ENCODE measurements around the gene IGF2BP3.

IGF2BP3 gene

DNA sequence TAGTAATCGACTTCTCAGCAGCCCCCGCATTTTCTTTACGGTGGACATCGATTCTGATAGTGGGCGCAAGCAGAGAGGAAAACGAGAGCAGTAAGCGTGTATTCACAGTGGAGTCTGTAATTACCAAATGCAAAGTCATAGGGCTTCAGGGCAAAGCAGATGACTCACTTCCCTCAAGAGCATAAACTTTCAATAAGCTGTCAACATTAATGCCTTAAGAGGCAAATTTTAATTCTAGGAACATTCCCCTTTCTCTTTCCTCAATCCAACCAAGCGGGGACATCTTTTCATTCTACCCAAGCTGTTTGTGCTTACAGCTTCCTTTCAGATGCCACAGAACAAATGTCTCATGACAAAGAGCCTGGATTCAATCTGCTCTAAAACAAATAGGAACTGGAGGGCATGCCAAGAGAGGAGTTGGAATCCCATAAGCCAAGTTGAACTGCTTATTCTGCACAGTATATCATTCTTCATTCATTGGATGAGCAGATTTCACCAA is 122.6 kb downstream of the IGF2BP3 start:
- no peak for DNase-seq (ENCODE audit: low read depth, low spot score)
- no peak overlapping the region for H3K4me3 ChIP-seq (ENCODE audit: insufficient read length, low read depth)
- H3K9ac ChIP-seq (ENCODE audit: insufficient read length, low read depth), result no peak overlapping the region

GRCh38 chr7:23347033-23347681 is 123.1 kb downstream of the IGF2BP3 start:
- no peak for TF ChIP-seq YY1 (IDR thresholded peaks at IDR 0.05; ENCODE audit: insufficient read depth, insufficient read length)
- no peak for TF ChIP-seq ZNF274 (IDR thresholded peaks at IDR 0.05; ENCODE audit: low read depth, low read length)
- no peak for TF ChIP-seq SUZ12 (IDR thresholded peaks at IDR 0.05; ENCODE audit: extremely low read depth, insufficient read depth, insufficient read length)
- DNase-seq (ENCODE audit: low read depth, low spot score), result no peak
- H3K9me3 ChIP-seq (ENCODE audit: insufficient read depth, low read length), result no peaks in the 10 kb centered on the region
- no peaks in the 10 kb centered on the region for H3K4me1 ChIP-seq (ENCODE audit: insufficient read depth, insufficient read length)
- no peaks in the 10 kb centered on the region for H3K27me3 ChIP-seq (ENCODE audit: insufficient read depth, insufficient read length)
- no peak overlapping the region for H3K4me3 ChIP-seq (ENCODE audit: insufficient read length, low read depth)
- H3K36me3 ChIP-seq (ENCODE audit: insufficient read depth, insufficient read length, low read length), result peaks cover 67% of the 10 kb centered on the region
- no peak overlapping the region for H3K9ac ChIP-seq (ENCODE audit: insufficient read length, low read depth)

More for the DNA sequence above, 122.6 kb downstream of the IGF2BP3 start:
- Histone ChIP-seq H3K27me3 (ENCODE audit: insufficient read depth, insufficient read length) (no peaks in the 10 kb centered on the region), H3K9me3 (ENCODE audit: insufficient read depth, low read length) (no peaks in the 10 kb centered on the region), H3K36me3 (ENCODE audit: insufficient read depth, insufficient read length, low read length) (peaks cover 61% of the 10 kb centered on the region), H3K4me1 (ENCODE audit: insufficient read depth, insufficient read length) (no peaks in the 10 kb centered on the region)
- TF ChIP-seq YY1 (IDR thresholded peaks at IDR 0.05; ENCODE audit: insufficient read depth, insufficient read length) (no peak), SUZ12 (IDR thresholded peaks at IDR 0.05; ENCODE audit: extremely low read depth, insufficient read depth, insufficient read length) (no peak), ZNF274 (IDR thresholded peaks at IDR 0.05; ENCODE audit: low read depth, low read length) (no peak)

GRCh38 chr7:23346316-23346715 is 124.0 kb downstream of the IGF2BP3 start:
- TF ChIP-seq YY1 (IDR thresholded peaks at IDR 0.05; ENCODE audit: insufficient read depth, insufficient read length) (no peak), SUZ12 (IDR thresholded peaks at IDR 0.05; ENCODE audit: extremely low read depth, insufficient read depth, insufficient read length) (no peak), ZNF274 (IDR thresholded peaks at IDR 0.05; ENCODE audit: low read depth, low read length) (no peak)
- H3K9me3 ChIP-seq (ENCODE audit: insufficient read depth, low read length), result no peaks in the 10 kb centered on the region
- peaks cover 69% of the 10 kb centered on the region for H3K36me3 ChIP-seq (ENCODE audit: insufficient read depth, insufficient read length, low read length)
- H3K27me3 ChIP-seq (ENCODE audit: insufficient read depth, insufficient read length), result no peaks in the 10 kb centered on the region
- no peaks in the 10 kb centered on the region for H3K4me1 ChIP-seq (ENCODE audit: insufficient read depth, insufficient read length)
- no peak overlapping the region for H3K9ac ChIP-seq (ENCODE audit: insufficient read length, low read depth)
- no peak for DNase-seq (ENCODE audit: low read depth, low spot score)
- H3K4me3 ChIP-seq (ENCODE audit: insufficient read length, low read depth), result no peak overlapping the region

DNA sequence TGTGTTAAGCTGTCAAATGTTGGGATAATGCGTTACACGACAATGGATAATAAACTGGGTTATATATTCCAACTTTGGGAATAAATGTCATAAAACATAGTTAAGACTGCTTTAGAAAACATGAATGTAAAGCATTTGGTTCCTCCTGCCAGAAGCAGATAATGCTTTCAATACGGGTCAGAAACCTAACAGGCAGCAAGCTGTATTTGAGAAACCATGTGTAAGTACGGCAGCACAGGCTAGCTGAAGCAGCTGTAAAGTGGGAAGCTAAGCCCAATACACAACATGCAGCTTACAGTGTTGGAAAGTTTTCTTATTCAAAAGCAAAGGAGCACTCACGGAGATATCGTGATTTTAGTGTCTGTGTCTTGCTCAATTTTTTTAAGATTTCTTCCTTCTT is 124.7 kb downstream of the IGF2BP3 start:
- Histone ChIP-seq H3K27me3 (ENCODE audit: insufficient read depth, insufficient read length) (no peaks in the 10 kb centered on the region), H3K36me3 (ENCODE audit: insufficient read depth, insufficient read length, low read length) (peaks cover 64% of the 10 kb centered on the region), H3K9me3 (ENCODE audit: insufficient read depth, low read length) (no peaks in the 10 kb centered on the region), H3K9ac (ENCODE audit: insufficient read length, low read depth) (no peak overlapping the region), H3K4me1 (ENCODE audit: insufficient read depth, insufficient read length) (no peaks in the 10 kb centered on the region), H3K4me3 (ENCODE audit: insufficient read length, low read depth) (no peak overlapping the region)
- no peak for TF ChIP-seq SUZ12 (IDR thresholded peaks at IDR 0.05; ENCODE audit: extremely low read depth, insufficient read depth, insufficient read length)
- DNase-seq (ENCODE audit: low read depth, low spot score), result no peak

- H3K4me1 ChIP-seq (ENCODE audit: insufficient read depth, insufficient read length), result no peaks in the 10 kb centered on the region
Measured at GRCh38 chr7:23343806-23344475, 126.3 kb downstream of the IGF2BP3 start.

DNA sequence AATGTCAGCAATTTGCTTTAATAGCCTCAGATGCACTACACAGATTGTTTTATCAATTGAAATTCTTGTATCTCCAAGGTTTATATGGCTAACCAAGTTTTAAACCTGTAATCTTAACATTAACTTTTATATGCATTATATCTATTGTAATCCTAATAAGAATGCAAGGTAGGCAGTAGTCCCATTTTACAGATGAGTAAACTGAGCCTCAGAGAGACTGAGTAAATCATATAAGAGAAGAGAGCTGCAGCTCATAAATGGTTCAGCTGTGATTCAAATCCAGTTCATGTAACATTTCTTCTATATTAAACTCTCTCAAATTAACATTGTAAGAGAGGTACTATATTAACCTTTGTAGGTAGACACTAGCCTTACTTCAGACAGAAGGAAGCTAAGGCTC is 127.2 kb downstream of the IGF2BP3 start:
- no peak for DNase-seq (ENCODE audit: low read depth, low spot score)
- Histone ChIP-seq H3K9ac (ENCODE audit: insufficient read length, low read depth) (no peak overlapping the region), H3K36me3 (ENCODE audit: insufficient read depth, insufficient read length, low read length) (peaks cover 77% of the 10 kb centered on the region), H3K4me1 (ENCODE audit: insufficient read depth, insufficient read length) (no peaks in the 10 kb centered on the region), H3K9me3 (ENCODE audit: insufficient read depth, low read length) (peaks cover 4% of the 10 kb centered on the region; the same call in 1 of the 2 replicates), H3K4me3 (ENCODE audit: insufficient read length, low read depth) (no peak overlapping the region), H3K27me3 (ENCODE audit: insufficient read depth, insufficient read length) (no peaks in the 10 kb centered on the region)
- TF ChIP-seq SUZ12 (IDR thresholded peaks at IDR 0.05; ENCODE audit: extremely low read depth, insufficient read depth, insufficient read length) (no peak), ZNF274 (IDR thresholded peaks at IDR 0.05; ENCODE audit: low read depth, low read length) (no peak), YY1 (IDR thresholded peaks at IDR 0.05; ENCODE audit: insufficient read depth, insufficient read length) (no peak)

More at GRCh38 chr7:23343806-23344475, 126.3 kb downstream of the IGF2BP3 start:
- peaks cover 71% of the 10 kb centered on the region for H3K36me3 ChIP-seq (ENCODE audit: insufficient read depth, insufficient read length, low read length)
- H3K9ac ChIP-seq (ENCODE audit: insufficient read length, low read depth), result no peak overlapping the region
- TF ChIP-seq YY1 (IDR thresholded peaks at IDR 0.05; ENCODE audit: insufficient read depth, insufficient read length) (no peak), ZNF274 (IDR thresholded peaks at IDR 0.05; ENCODE audit: low read depth, low read length) (no peak), SUZ12 (IDR thresholded peaks at IDR 0.05; ENCODE audit: extremely low read depth, insufficient read depth, insufficient read length) (no peak)
- no peak for DNase-seq (ENCODE audit: low read depth, low spot score)
- no peaks in the 10 kb centered on the region for H3K27me3 ChIP-seq (ENCODE audit: insufficient read depth, insufficient read length)
- H3K9me3 ChIP-seq (ENCODE audit: insufficient read depth, low read length), result no peaks in the 10 kb centered on the region
- no peak overlapping the region for H3K4me3 ChIP-seq (ENCODE audit: insufficient read length, low read depth)

GRCh38 chr7:23341846-23342598 is 128.3 kb downstream of the IGF2BP3 start:
- H3K9ac ChIP-seq (ENCODE audit: insufficient read length, low read depth), result no peak overlapping the region
- peaks cover 81% of the 10 kb centered on the region for H3K36me3 ChIP-seq (ENCODE audit: insufficient read depth, insufficient read length, low read length)
- peaks cover 13% of the 10 kb centered on the region for H3K9me3 ChIP-seq (ENCODE audit: insufficient read depth, low read length)
- DNase-seq (ENCODE audit: low read depth, low spot score), result no peak
- no peaks in the 10 kb centered on the region for H3K27me3 ChIP-seq (ENCODE audit: insufficient read depth, insufficient read length)
- H3K4me3 ChIP-seq (ENCODE audit: insufficient read length, low read depth), result no peak overlapping the region
- TF ChIP-seq YY1 (IDR thresholded peaks at IDR 0.05; ENCODE audit: insufficient read depth, insufficient read length) (no peak), SUZ12 (IDR thresholded peaks at IDR 0.05; ENCODE audit: extremely low read depth, insufficient read depth, insufficient read length) (no peak), ZNF274 (IDR thresholded peaks at IDR 0.05; ENCODE audit: low read depth, low read length) (no peak)
- no peaks in the 10 kb centered on the region for H3K4me1 ChIP-seq (ENCODE audit: insufficient read depth, insufficient read length)

Measured in NT2/D1 (cell line).